Adrenal gland (tissue), 12 donors: ENCODE results near the gene B3GNT2. TPM values are rescaled to one million over a fixed set of nuclear protein-coding genes. Genes with fewer than 3 reads are reported as not detected.

ENCODE experiments used
- DNase-seq, 7 donors: peaks; one replicate each; pipeline ENCODE4 v3.0.0-alpha.2; 2019 to 2020
- H3K27ac ChIP-seq, 5 donors: fragments of 200-600 bp; sonication (generic) in 4 of 5; 1 replicate in 3 of 5; 2 replicates in 2 of 5; pipeline versions ENCODE4 v1.5.1 to v1.8.0; 2016 to 2020; ENCODE audit warnings: mild to moderate bottlenecking in 1 of 5
- H3K27me3 ChIP-seq: fragments of 200-600 bp; 2 replicates; pipeline ENCODE4 v1.8.0; 2021
- H3K36me3 ChIP-seq, 2 donors: fragments of 200-600 bp; replicated peaks in 1 of 2; 1 replicate in 1 of 2; 2 replicates in 1 of 2; pipeline versions ENCODE4 v1.5.1 to v1.8.0; 2018 to 2022
- H3K4me1 ChIP-seq, 2 donors: fragments of 200-600 bp; replicated peaks in 1 of 2; 1 replicate in 1 of 2; 2 replicates in 1 of 2; pipeline versions ENCODE4 v1.5.1 to v1.8.0; 2018 to 2021
- H3K4me3 ChIP-seq, 4 donors: fragments of 200-600 bp; sonication (generic) in 3 of 4; one replicate each; pipeline ENCODE4 v1.5.1; 2016 to 2018
- H3K9me3 ChIP-seq, 3 donors: fragments of 200-600 bp; sonication (generic) in 1 of 3; replicated peaks in 1 of 3; 1 replicate in 2 of 3; 2 replicates in 1 of 3; pipeline versions ENCODE4 v1.5.1 to v1.8.0; 2016 to 2021
- CTCF ChIP-seq, 6 experiments: fragments of 450-650 bp in 4 of 6; fragments of 200-600 bp in 2 of 6; sonication (generic) in 1 of 6; IDR thresholded peaks; 1 replicate in 5 of 6; 2 replicates in 1 of 6; pipeline versions ENCODE4 v1.5.1 to v1.8.0; 2016 to 2021; ENCODE audit warnings: antibody characterized with exemption in 6 of 6, mild to moderate bottlenecking in 2 of 6, moderate library complexity in 1 of 6
- POLR2A ChIP-seq, 2 donors: fragments of 450-650 bp; IDR thresholded peaks; one replicate each; pipeline ENCODE4 v1.6.1; 2017; ENCODE audit warnings: antibody characterized with exemption in 2 of 2, mild to moderate bottlenecking in 2 of 2, moderate library complexity in 1 of 2
- WGBS, 4 donors: extraction: QIAGEN DNeasy Blood & Tissue Kit in 2 of 4; methylation state at CpG; one replicate each; pipeline versions ENCODE4 v1.1.5 to v1.1.7; 2013 to 2017; 5-methylcytosine and 5-hydroxymethylcytosine counted together
- intact Hi-C, 2 donors: fragments of 100-400 bp; cut with DNase I; formaldehyde crosslinking; loops; one replicate each; pipeline versions ENCODE4 v1.14.1 to v1.15.0; 2022 to 2023
- polyA plus RNA-seq, 3 donors: library from polyadenylated mRNA; stranded (reverse); fragments of 200-250 nt in 2 of 3; fragments of 350-450 nt in 1 of 3; fragmentation: Illumina TruSeq in 1 of 3; extraction: RNeasy Lipid Tissue Mini Kit (QIAGEN cat#74804) in 1 of 3; gene quantifications; one replicate each; pipeline ENCODE4 v1.2.3, GENCODE V29; 2013 to 2014
- total RNA-seq, 9 donors: library from RNA; depleted of rRNA in 4 of 9; stranded (reverse); fragments of >200 nt in 4 of 9; fragments of 120-200 nt in 1 of 9; fragmentation: NEBNext Ultra II Directional in 1 of 9; extraction: Animal tissue kit (Norgen Biotek cat#: 25700) in 1 of 9; gene quantifications; one replicate each; pipeline versions ENCODE4 v1.1.0 to v1.2.4, GENCODE V29; 2013 to 2023
- donor health status: healthy with polysubstance abuse.
- donor health status: Bipolar disorder and iron deficiency.
- donor health status: DM: yes; HTN: yes; CAD: no.
- donor health status: DM: no; HTN: no; CAD: no.
- donor health status: DM: no; HTN: no; CAD: no.
- donor health status: DM: yes; HTN: yes; CAD: no.

B3GNT2 gene
- total and polyA plus RNA-seq, 12 donors: 7.1 to 40.0 (median 18.4) TPM

- intact Hi-C loops: no loop called here
- Histone ChIP-seq H3K27ac (peak overlapping the region in 2 of 5 donors; percentile 6 to 34), H3K27me3 (no peaks in the 10 kb centered on the region), H3K4me3 (no peak overlapping the region), H3K9me3 (no peaks in the 10 kb centered on the region), H3K4me1 (peaks cover 14 to 26% of the 10 kb centered on the region in 2 donors), H3K36me3 (no peaks in the 10 kb centered on the region)
- DNase-seq: peak in 1 of 7 donors; percentile 18
- 66 to 83% (median 81%) methylated on average over 5 of the region's 5 CpGs for WGBS, 4 donors
- no peak for TF ChIP-seq POLR2A (IDR thresholded peaks at IDR 0.05)
- TF ChIP-seq CTCF (IDR thresholded peaks at IDR 0.05): no peak
These were observed 12.8 kb downstream of the B3GNT2 start for GRCh38 chr2:62208758-62209114.

GRCh38 chr2:62209427-62209991 is 13.6 kb downstream of the B3GNT2 start:
- no peak for TF ChIP-seq POLR2A (IDR thresholded peaks at IDR 0.05)
- Histone ChIP-seq H3K36me3 (no peaks in the 10 kb centered on the region), H3K27ac (peak overlapping the region in 1 of 5 donors; percentile 6), H3K4me1 (peaks cover 14 to 30% of the 10 kb centered on the region in 2 donors), H3K9me3 (no peaks in the 10 kb centered on the region), H3K4me3 (no peak overlapping the region), H3K27me3 (no peaks in the 10 kb centered on the region)
- intact Hi-C loops: no loop called here
- peak in 1 of 7 donors; percentile 16 for DNase-seq
- 79 to 88% (median 86%) methylated on average over 8 of the region's 8 CpGs for WGBS, 4 donors

GRCh38 chr2:62215306-62216064 is 19.6 kb downstream of the B3GNT2 start:
- no peak overlapping the region for H3K4me3 ChIP-seq
- H3K4me1 ChIP-seq: peaks cover 49 to 55% of the 10 kb centered on the region in 2 donors
- TF ChIP-seq POLR2A (IDR thresholded peaks at IDR 0.05) (no peak), CTCF (IDR thresholded peaks at IDR 0.05) (no peak)
- no peaks in the 10 kb centered on the region for H3K27me3 ChIP-seq
- no peaks in the 10 kb centered on the region for H3K36me3 ChIP-seq
- intact Hi-C loops: no loop called here
- WGBS, 4 donors: 44 to 62% (median 53%) methylated on average over 9 to 11 of the region's 11 CpGs
- peak in 3 of 7 donors; percentile 11 to 62 (median 24) for DNase-seq
- H3K9me3 ChIP-seq: no peaks in the 10 kb centered on the region
- H3K27ac ChIP-seq: peak overlapping the region in 4 of 5 donors; percentile 30 to 84 (median 62)

GRCh38 chr2:62216113-62216512 is 20.2 kb downstream of the B3GNT2 start:
- H3K4me1 ChIP-seq: peaks cover 49 to 61% of the 10 kb centered on the region in 2 donors
- H3K27ac ChIP-seq: peak overlapping the region in 4 of 5 donors; percentile 30 to 84 (median 62)
- intact Hi-C loops: no loop called here

More at GRCh38 chr2:62216113-62216512, 20.2 kb downstream of the B3GNT2 start:
- no peak for DNase-seq
- no peak overlapping the region for H3K4me3 ChIP-seq
- no peaks in the 10 kb centered on the region for H3K27me3 ChIP-seq
- no peaks in the 10 kb centered on the region for H3K9me3 ChIP-seq
- no peaks in the 10 kb centered on the region for H3K36me3 ChIP-seq
- 38 to 50% (median 45%) methylated on average over 2 of the region's 2 CpGs for WGBS, 4 donors
- TF ChIP-seq CTCF (IDR thresholded peaks at IDR 0.05): no peak
- no peak for TF ChIP-seq POLR2A (IDR thresholded peaks at IDR 0.05)
